Mesendoderm (in vitro differentiated cells): ENCODE data around the gene DFFB.

Experiments
- DNase-seq: peaks from one replicate; pipeline ENCODE4 v3.0.0; 2013
- H2AK5ac ChIP-seq: 2 replicates; pipeline ENCODE4 v1.6.1; 2013; ENCODE audit warnings: low read length, inconsistent platforms
- H2BK120ac ChIP-seq: 2 replicates; pipeline ENCODE4 v1.6.1; 2013; ENCODE audit warnings: low read depth, mild to moderate bottlenecking, low read length, moderate library complexity, mixed read lengths
- H2BK15ac ChIP-seq: replicated peaks from 2 replicates; pipeline ENCODE4 v1.6.1; 2013; ENCODE audit warnings: low read depth, mild to moderate bottlenecking, moderate library complexity
- H2BK5ac ChIP-seq: 2 replicates; pipeline ENCODE4 v1.6.1; 2013; ENCODE audit warnings: low read length, inconsistent platforms
- H3K18ac ChIP-seq: 2 replicates; pipeline ENCODE4 v1.6.1; 2013; ENCODE audit warnings: mild to moderate bottlenecking, low read length, mixed read lengths
- H3K23ac ChIP-seq: one replicate; pipeline ENCODE4 v1.6.1; 2013; ENCODE audit warnings: low read length
- H3K27ac ChIP-seq: 2 replicates; pipeline ENCODE4 v1.5.1; 2013; ENCODE audit warnings: low read depth, mild to moderate bottlenecking, inconsistent platforms, low read length, moderate library complexity
- H3K27me3 ChIP-seq: 2 replicates; pipeline ENCODE4 v1.6.1; 2013; ENCODE audit warnings: low read length, control low read depth, mild to moderate bottlenecking, inconsistent platforms; ENCODE audit not compliant: insufficient read depth, poor library complexity
- H3K36me3 ChIP-seq: 2 replicates; pipeline ENCODE4 v1.6.1; 2013; ENCODE audit warnings: low read length, inconsistent platforms; ENCODE audit not compliant: control insufficient read depth, insufficient read depth
- H3K4ac ChIP-seq: one replicate; pipeline ENCODE4 v1.6.1; 2013; ENCODE audit warnings: low read depth, mild to moderate bottlenecking, low read length, moderate library complexity
- H3K4me1 ChIP-seq: 2 replicates; pipeline ENCODE4 v1.6.1; 2013; ENCODE audit warnings: low read depth, low read length, inconsistent platforms; ENCODE audit not compliant: control insufficient read depth
- H3K4me2 ChIP-seq: 2 replicates; pipeline ENCODE4 v1.6.1; 2013; ENCODE audit warnings: low read length
- H3K4me3 ChIP-seq: 2 replicates; pipeline ENCODE4 v1.5.1; 2013; ENCODE audit warnings: mild to moderate bottlenecking, low read length
- H3K56ac ChIP-seq: one replicate; pipeline ENCODE4 v1.6.1; 2013; ENCODE audit warnings: low read length
- H3K79me1 ChIP-seq: 2 replicates; pipeline ENCODE4 v1.6.1; 2013; ENCODE audit warnings: low read length, inconsistent platforms
- H3K79me2 ChIP-seq: 2 replicates; pipeline ENCODE4 v1.6.1; 2013; ENCODE audit warnings: mild to moderate bottlenecking, low read length; ENCODE audit not compliant: control insufficient read depth, insufficient read depth
- H3K9ac ChIP-seq: 2 replicates; pipeline ENCODE4 v1.6.1; 2013; ENCODE audit warnings: low read length, inconsistent platforms
- H4K5ac ChIP-seq: one replicate; pipeline ENCODE4 v1.6.1; 2013; ENCODE audit warnings: low read length
- H4K8ac ChIP-seq: one replicate; pipeline ENCODE4 v1.6.1; 2013; ENCODE audit warnings: low read depth, mild to moderate bottlenecking, control low read depth, low read length, moderate library complexity
- WGBS: extraction: QIAGEN DNeasy Blood & Tissue Kit; methylation state at CpG from one replicate; pipeline ENCODE4 v1.1.7; 2013; ENCODE audit warnings: low lambda C conversion rate, missing lambda C conversion rate; ENCODE audit not compliant: insufficient coverage; ENCODE audit errors: extremely low coverage; 5-methylcytosine and 5-hydroxymethylcytosine counted together

DFFB gene

GRCh38 chr1:3857791-3858129 is 484 bp downstream of the DFFB start:
- no peaks in the 10 kb centered on the region for H3K36me3 ChIP-seq
- H3K79me1 ChIP-seq = peaks cover 4% of the 10 kb centered on the region
- DNase-seq = no peak
- peak overlapping the region; percentile 84 for H3K4me2 ChIP-seq
- no peaks in the 10 kb centered on the region for H3K27me3 ChIP-seq
- H3K23ac ChIP-seq = peak overlapping the region; percentile 56
- H3K27ac ChIP-seq = no peak overlapping the region
- no peaks in the 10 kb centered on the region for H3K79me2 ChIP-seq
- H4K5ac ChIP-seq = no peak overlapping the region
- WGBS = no CpG with 5 or more reads among the region's 21 CpGs
- no peak overlapping the region for H2BK15ac ChIP-seq
- no peak overlapping the region for H4K8ac ChIP-seq
- H2BK120ac ChIP-seq = no peak overlapping the region
- no peak overlapping the region for H3K4ac ChIP-seq
- no peak overlapping the region for H3K18ac ChIP-seq
- H2BK5ac ChIP-seq = no peak overlapping the region
- H3K9ac ChIP-seq = peak overlapping the region; percentile 79
- no peaks in the 10 kb centered on the region for H3K4me1 ChIP-seq
- H2AK5ac ChIP-seq = no peak overlapping the region
- peak overlapping the region; percentile 78 for H3K4me3 ChIP-seq
- peak overlapping the region; percentile 77 for H3K56ac ChIP-seq

GRCh38 chr1:3858231-3858981 is 1.1 kb downstream of the DFFB start:
- peaks cover 4% of the 10 kb centered on the region for H3K79me1 ChIP-seq
- peak overlapping the region; percentile 19 for H3K9ac ChIP-seq
- no peaks in the 10 kb centered on the region for H3K79me2 ChIP-seq
- no peak overlapping the region for H4K5ac ChIP-seq
- no peaks in the 10 kb centered on the region for H3K4me1 ChIP-seq
- H3K23ac ChIP-seq = no peak overlapping the region
- no peak overlapping the region for H2BK120ac ChIP-seq
- H2BK15ac ChIP-seq = no peak overlapping the region
- peak; percentile 34 for DNase-seq
- no peak overlapping the region for H2BK5ac ChIP-seq
- no peak overlapping the region for H3K27ac ChIP-seq
- peak overlapping the region; percentile 77 for H3K56ac ChIP-seq
- H3K27me3 ChIP-seq = no peaks in the 10 kb centered on the region
- WGBS = no CpG with 5 or more reads among the region's 34 CpGs
- H3K18ac ChIP-seq = no peak overlapping the region
- H4K8ac ChIP-seq = no peak overlapping the region
- no peak overlapping the region for H2AK5ac ChIP-seq
- no peaks in the 10 kb centered on the region for H3K36me3 ChIP-seq
- H3K4me3 ChIP-seq = no peak overlapping the region
- no peak overlapping the region for H3K4ac ChIP-seq
- peak overlapping the region; percentile 84 for H3K4me2 ChIP-seq

- DNase-seq = no peak
- H4K5ac ChIP-seq = no peak overlapping the region
- H3K4me1 ChIP-seq = no peaks in the 10 kb centered on the region
- no peak overlapping the region for H3K18ac ChIP-seq
- H2BK15ac ChIP-seq = no peak overlapping the region
- no peak overlapping the region for H2BK5ac ChIP-seq
- H3K79me1 ChIP-seq = no peaks in the 10 kb centered on the region
- H3K4ac ChIP-seq = no peak overlapping the region
- H3K27me3 ChIP-seq = no peaks in the 10 kb centered on the region
- no CpG with 5 or more reads among the region's 12 CpGs for WGBS
- H3K56ac ChIP-seq = no peak overlapping the region
- no peak overlapping the region for H3K27ac ChIP-seq
- no peak overlapping the region for H4K8ac ChIP-seq
- H3K9ac ChIP-seq = no peak overlapping the region
- H3K23ac ChIP-seq = no peak overlapping the region
- no peak overlapping the region for H3K4me2 ChIP-seq
- no peak overlapping the region for H2BK120ac ChIP-seq
- no peaks in the 10 kb centered on the region for H3K36me3 ChIP-seq
- no peak overlapping the region for H2AK5ac ChIP-seq
- H3K4me3 ChIP-seq = no peak overlapping the region
- no peaks in the 10 kb centered on the region for H3K79me2 ChIP-seq
Measured at GRCh38 chr1:3863231-3863935, 6.1 kb downstream of the DFFB start.

GRCh38 chr1:3864884-3865283 is 7.6 kb downstream of the DFFB start:
- Histone ChIP-seq H3K4me2 (no peak overlapping the region), H3K27me3 (no peaks in the 10 kb centered on the region), H4K5ac (no peak overlapping the region), H3K4me3 (no peak overlapping the region), H2BK120ac (no peak overlapping the region), H4K8ac (no peak overlapping the region), H2AK5ac (no peak overlapping the region), H2BK5ac (no peak overlapping the region), H3K4me1 (no peaks in the 10 kb centered on the region), H3K36me3 (no peaks in the 10 kb centered on the region), H3K9ac (no peak overlapping the region), H3K4ac (no peak overlapping the region), H3K18ac (no peak overlapping the region), H3K79me1 (no peaks in the 10 kb centered on the region), H2BK15ac (no peak overlapping the region), H3K56ac (no peak overlapping the region), H3K27ac (no peak overlapping the region), H3K23ac (no peak overlapping the region), H3K79me2 (no peaks in the 10 kb centered on the region)
- no peak for DNase-seq
- WGBS = no CpG with 5 or more reads among the region's 6 CpGs

GRCh38 chr1:3865606-3866160 is 8.4 kb downstream of the DFFB start:
- Histone ChIP-seq H3K27ac (no peak overlapping the region), H3K4ac (no peak overlapping the region)

More at GRCh38 chr1:3865606-3866160, 8.4 kb downstream of the DFFB start:
- H2AK5ac ChIP-seq = no peak overlapping the region
- H2BK15ac ChIP-seq = no peak overlapping the region
- no peaks in the 10 kb centered on the region for H3K4me1 ChIP-seq
- no peaks in the 10 kb centered on the region for H3K79me2 ChIP-seq
- H3K18ac ChIP-seq = no peak overlapping the region
- H3K56ac ChIP-seq = no peak overlapping the region
- no peak overlapping the region for H4K8ac ChIP-seq
- H3K36me3 ChIP-seq = no peaks in the 10 kb centered on the region
- H3K27me3 ChIP-seq = no peaks in the 10 kb centered on the region
- no peak overlapping the region for H3K4me3 ChIP-seq
- no peak overlapping the region for H2BK120ac ChIP-seq
- DNase-seq = no peak
- H4K5ac ChIP-seq = no peak overlapping the region
- no peak overlapping the region for H2BK5ac ChIP-seq
- no peak overlapping the region for H3K4me2 ChIP-seq
- H3K9ac ChIP-seq = no peak overlapping the region
- H3K79me1 ChIP-seq = no peaks in the 10 kb centered on the region
- no CpG with 5 or more reads among the region's 18 CpGs for WGBS
- no peak overlapping the region for H3K23ac ChIP-seq
